Breast epithelium (tissue), 4 donors: Measurements from ENCODE around the gene RFLNA. TPM values are rescaled to one million over a fixed set of nuclear protein-coding genes. Genes with fewer than 3 reads are reported as not detected.

ENCODE experiments used
- DNase-seq, 2 donors: peaks; one replicate each; pipeline ENCODE4 v3.0.0-alpha.2; 2019; ENCODE audit warnings: low spot score in 2 of 2
- H3K27ac ChIP-seq, 2 donors: fragments of 200-600 bp; sonication (generic) in 1 of 2; one replicate each; pipeline ENCODE4 v1.5.1; 2016 to 2019; ENCODE audit warnings: mild to moderate bottlenecking in 1 of 2
- H3K27me3 ChIP-seq, 2 donors: fragments of 200-600 bp; sonication (generic) in 1 of 2; one replicate each; pipeline versions ENCODE4 v1.5.1 to v1.6.0; 2017 to 2019; ENCODE audit warnings: control low read depth in 1 of 2, mild to moderate bottlenecking in 1 of 2
- H3K36me3 ChIP-seq: fragments of 200-600 bp; one replicate; pipeline ENCODE4 v1.5.1; 2019
- H3K4me1 ChIP-seq, 2 donors: fragments of 200-600 bp; sonication (generic); one replicate each; pipeline ENCODE4 v1.5.1; 2016 to 2019; ENCODE audit warnings: control low read depth in 1 of 2
- H3K4me3 ChIP-seq, 3 donors: fragments of 200-600 bp; sonication (generic); 1 replicate in 2 of 3; 2 replicates in 1 of 3; pipeline ENCODE4 v1.5.1; 2016 to 2019; ENCODE audit warnings: mild to moderate bottlenecking in 3 of 3, moderate library complexity in 2 of 3
- H3K9me3 ChIP-seq, 2 donors: fragments of 200-600 bp; sonication (generic) in 1 of 2; one replicate each; pipeline ENCODE4 v1.5.1; 2016 to 2019; ENCODE audit warnings: control low read depth in 1 of 2
- POLR2A ChIP-seq: fragments of 450-650 bp; IDR thresholded peaks from one replicate; pipeline ENCODE4 v1.6.1; 2016; ENCODE audit warnings: antibody characterized with exemption, mild to moderate bottlenecking, moderate library complexity
- POLR2AphosphoS5 ChIP-seq, 3 donors: sonication (generic); formaldehyde crosslinking; IDR thresholded peaks; one replicate each; pipeline ENCODE4 v1.6.1; 2017; ENCODE audit warnings: antibody characterized with exemption in 3 of 3
- intact Hi-C: fragments of 100-400 bp; cut with DNase I; formaldehyde crosslinking; loops from one replicate; pipeline ENCODE4 v1.15.1; 2023; ENCODE audit warnings: low total_unique reads
- total RNA-seq, 3 donors: library from RNA; depleted of rRNA; stranded (reverse); fragments of >200 nt; gene quantifications; one replicate each; pipeline ENCODE4 v1.1.0, GENCODE V29; 2016
- TF ChIP-seq, protein P1 (sequence below), 3 donors: fragments of 450-650 bp; IDR thresholded peaks; one replicate each; pipeline ENCODE4 v1.5.1; 2016 to 2017; ENCODE audit warnings: antibody characterized with exemption in 3 of 3, mild to moderate bottlenecking in 3 of 3, moderate library complexity in 3 of 3

The RFLNA gene
- total RNA-seq, 3 donors from 2014 or later, result 1.3 to 11.4 TPM; not detected in 1

DNA sequence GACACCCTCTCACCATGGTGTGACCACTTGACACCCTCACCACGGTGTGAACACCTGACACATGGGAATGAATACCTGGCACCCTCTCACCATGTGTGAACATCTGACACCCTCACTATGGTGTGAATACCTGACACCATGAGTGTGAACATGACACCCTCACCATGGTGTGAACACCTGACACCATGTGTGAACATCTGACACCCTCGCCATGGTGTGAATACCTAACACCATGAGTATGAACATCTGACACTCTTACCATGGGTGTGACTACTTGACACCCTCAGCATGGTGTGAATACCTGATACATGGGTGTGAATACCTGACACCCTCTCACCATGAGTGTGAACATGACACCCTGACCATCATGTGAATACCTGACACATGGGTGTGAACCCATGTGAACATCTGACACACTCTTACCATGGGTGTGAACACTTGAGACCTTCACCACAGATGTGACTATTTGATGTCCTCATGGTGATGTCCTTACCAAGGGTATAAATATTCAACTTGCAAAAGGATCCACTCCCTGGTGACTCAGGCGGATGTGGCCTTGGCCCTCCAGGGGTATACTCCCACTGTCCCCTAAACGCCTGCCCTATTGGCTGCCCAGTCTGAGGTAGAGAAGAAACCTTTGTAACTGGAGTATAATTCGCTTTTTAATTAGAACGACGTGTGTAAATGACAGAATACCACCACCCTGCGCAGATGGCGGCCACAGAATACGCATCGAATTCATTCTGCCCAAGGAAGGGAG is 29.1 kb downstream of the RFLNA start:
- Histone ChIP-seq H3K4me3 (no peak overlapping the region), H3K27me3 (no peaks in the 10 kb centered on the region), H3K4me1 (no peaks in the 10 kb centered on the region), H3K36me3 (peaks cover 23% of the 10 kb centered on the region), H3K27ac (no peak overlapping the region), H3K9me3 (peaks cover 11 to 12% of the 10 kb centered on the region in 2 donors)
- TF ChIP-seq POLR2AphosphoS5 (IDR thresholded peaks at IDR 0.05) (no peak), POLR2A (no peak)
- TF ChIP-seq, protein P1, sequence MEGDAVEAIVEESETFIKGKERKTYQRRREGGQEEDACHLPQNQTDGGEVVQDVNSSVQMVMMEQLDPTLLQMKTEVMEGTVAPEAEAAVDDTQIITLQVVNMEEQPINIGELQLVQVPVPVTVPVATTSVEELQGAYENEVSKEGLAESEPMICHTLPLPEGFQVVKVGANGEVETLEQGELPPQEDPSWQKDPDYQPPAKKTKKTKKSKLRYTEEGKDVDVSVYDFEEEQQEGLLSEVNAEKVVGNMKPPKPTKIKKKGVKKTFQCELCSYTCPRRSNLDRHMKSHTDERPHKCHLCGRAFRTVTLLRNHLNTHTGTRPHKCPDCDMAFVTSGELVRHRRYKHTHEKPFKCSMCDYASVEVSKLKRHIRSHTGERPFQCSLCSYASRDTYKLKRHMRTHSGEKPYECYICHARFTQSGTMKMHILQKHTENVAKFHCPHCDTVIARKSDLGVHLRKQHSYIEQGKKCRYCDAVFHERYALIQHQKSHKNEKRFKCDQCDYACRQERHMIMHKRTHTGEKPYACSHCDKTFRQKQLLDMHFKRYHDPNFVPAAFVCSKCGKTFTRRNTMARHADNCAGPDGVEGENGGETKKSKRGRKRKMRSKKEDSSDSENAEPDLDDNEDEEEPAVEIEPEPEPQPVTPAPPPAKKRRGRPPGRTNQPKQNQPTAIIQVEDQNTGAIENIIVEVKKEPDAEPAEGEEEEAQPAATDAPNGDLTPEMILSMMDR (IDR thresholded peaks at IDR 0.05), result no peak
- intact Hi-C loops, result loop anchor here (5.0 kb wide), 1 partner anchor 287 kb away; no protein-coding TSS in a partner anchor
- DNase-seq, result no peak

DNA sequence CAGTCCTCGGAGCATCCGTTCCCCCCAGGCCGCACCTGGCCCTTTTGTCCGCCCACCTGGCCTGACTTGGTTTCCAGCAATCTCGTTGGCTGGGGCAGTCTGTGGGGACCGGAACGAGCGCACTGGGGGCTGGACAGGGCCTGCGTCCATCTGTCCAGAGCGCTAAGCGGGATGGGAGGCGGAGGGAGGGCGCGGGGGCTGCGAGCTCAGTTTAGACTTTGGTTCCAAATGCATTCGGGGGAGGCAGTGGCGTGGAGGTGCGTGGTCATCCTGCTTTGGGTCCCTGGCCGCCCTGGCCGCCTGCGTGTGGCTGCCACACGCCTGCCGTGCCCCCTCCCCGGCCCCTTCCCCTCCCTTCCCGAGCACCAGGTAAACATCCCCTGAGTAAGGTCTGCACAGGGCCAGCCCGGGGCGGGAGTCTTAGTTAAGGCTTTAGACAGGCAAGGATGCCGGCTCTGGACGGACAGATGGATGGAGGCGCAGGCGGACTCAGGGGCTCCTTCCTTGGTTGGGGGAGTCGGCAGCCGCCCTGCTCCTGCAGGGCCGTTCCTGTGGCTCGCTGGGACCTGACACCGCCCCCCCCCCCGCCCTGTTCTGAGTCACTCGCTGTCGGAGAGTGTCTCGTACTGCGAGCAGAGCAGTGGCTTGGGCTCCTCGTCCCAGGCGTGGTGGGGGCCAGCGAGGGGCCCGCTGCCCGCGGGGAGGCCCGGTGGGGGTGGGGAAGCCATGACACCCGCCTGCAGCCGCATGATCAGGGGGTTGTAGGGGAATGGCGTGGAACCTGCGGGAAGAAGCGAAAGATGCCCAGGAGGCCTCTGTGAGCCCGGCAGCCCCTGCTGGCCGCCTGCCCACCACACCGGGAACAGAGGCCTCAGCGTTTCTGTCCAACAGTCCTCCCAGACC is 30.2 kb downstream of the RFLNA start:
- H3K9me3 ChIP-seq, result peaks cover 11 to 12% of the 10 kb centered on the region in 2 donors
- H3K36me3 ChIP-seq, result peaks cover 23% of the 10 kb centered on the region
- no peak overlapping the region for H3K4me3 ChIP-seq
- no peak for DNase-seq
- no peaks in the 10 kb centered on the region for H3K27me3 ChIP-seq
- no peak overlapping the region for H3K27ac ChIP-seq
- intact Hi-C loops, result loop anchor here (5.0 kb wide), 1 partner anchor 288 kb away; no protein-coding TSS in a partner anchor
- TF ChIP-seq, protein P1 (IDR thresholded peaks at IDR 0.05), result no peak
- TF ChIP-seq POLR2AphosphoS5 (IDR thresholded peaks at IDR 0.05), result no peak
- no peak for TF ChIP-seq POLR2A
- no peaks in the 10 kb centered on the region for H3K4me1 ChIP-seq

DNA sequence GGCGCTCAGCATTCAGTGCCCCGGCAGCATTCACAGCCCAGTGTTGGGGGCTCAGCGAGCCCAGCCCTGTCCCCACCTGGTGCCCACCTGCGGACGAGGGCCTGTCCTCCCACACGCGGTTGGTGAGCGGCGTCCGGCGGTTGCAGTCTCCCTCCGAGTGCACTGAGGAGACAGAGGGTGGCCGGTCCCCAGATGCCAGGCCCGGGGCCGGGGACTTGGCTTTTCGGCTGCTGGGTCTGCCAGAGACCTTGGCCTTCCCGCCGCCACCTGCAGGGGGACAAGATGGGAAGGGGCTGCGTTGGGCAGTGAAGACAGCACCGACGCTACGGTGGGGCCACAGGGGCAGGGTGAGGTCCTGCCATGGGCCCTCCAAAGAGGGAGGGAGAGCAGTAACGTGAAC is 31.2 kb downstream of the RFLNA start:
- peak overlapping the region; percentile 52 to 78 for H3K27ac ChIP-seq
- no peak for DNase-seq
- H3K36me3 ChIP-seq, result peaks cover 27% of the 10 kb centered on the region
- H3K9me3 ChIP-seq, result peaks cover 11 to 12% of the 10 kb centered on the region in 2 donors
- no peak for TF ChIP-seq POLR2A
- TF ChIP-seq, protein P1 (IDR thresholded peaks at IDR 0.05), result no peak
- TF ChIP-seq POLR2AphosphoS5 (IDR thresholded peaks at IDR 0.05), result no peak
- no peaks in the 10 kb centered on the region for H3K4me1 ChIP-seq
- H3K4me3 ChIP-seq, result no peak overlapping the region
- intact Hi-C loops, result no loop called here
- no peaks in the 10 kb centered on the region for H3K27me3 ChIP-seq

DNA sequence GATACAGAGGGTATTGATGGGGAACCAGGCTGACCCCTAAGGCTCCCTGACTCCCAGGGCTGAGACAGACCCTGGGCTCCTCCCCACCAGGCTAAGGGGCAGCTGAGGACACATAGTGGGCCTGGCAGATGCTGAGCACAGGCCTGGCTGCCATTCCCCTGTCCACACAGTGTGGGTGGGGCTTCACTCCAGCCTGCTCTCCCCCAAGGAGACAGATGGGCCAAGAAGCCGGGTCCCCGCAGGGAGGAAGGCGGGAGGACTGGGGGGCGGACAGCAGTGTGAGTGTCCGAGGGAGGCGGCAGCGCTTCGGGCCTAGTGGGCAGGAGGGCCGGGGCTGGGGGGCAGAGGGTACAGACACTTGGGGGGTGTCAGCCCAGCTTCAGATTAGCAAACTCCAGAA is 32.0 kb downstream of the RFLNA start:
- Histone ChIP-seq H3K36me3 (peaks cover 27% of the 10 kb centered on the region), H3K27me3 (no peaks in the 10 kb centered on the region), H3K27ac (peak overlapping the region; percentile 52 to 78), H3K4me1 (no peaks in the 10 kb centered on the region), H3K4me3 (no peak overlapping the region), H3K9me3 (peaks cover 11 to 12% of the 10 kb centered on the region in 2 donors)
- TF ChIP-seq POLR2A, result no peak
- TF ChIP-seq POLR2AphosphoS5 (IDR thresholded peaks at IDR 0.05), result no peak
- TF ChIP-seq, protein P1 (IDR thresholded peaks at IDR 0.05), result no peak
- intact Hi-C loops, result no loop called here
- DNase-seq, result no peak
